Thyroid gland (tissue), 4 donors: ENCODE data around the gene HHAT.

Source experiments
- POLR2A ChIP-seq, 2 donors: fragments of 450-650 bp; IDR thresholded peaks; one replicate each; pipeline ENCODE4 v1.6.1; 2017; ENCODE audit warnings: antibody characterized with exemption in 2 of 2, mild to moderate bottlenecking in 2 of 2, moderate library complexity in 1 of 2
- TF ChIP-seq, protein P1 (sequence below), 6 experiments: fragments of 200-600 bp in 3 of 6; fragments of 450-650 bp in 3 of 6; sonication (generic) in 3 of 6; IDR thresholded peaks; one replicate each; pipeline ENCODE4 v1.5.1; 2016 to 2019; ENCODE audit warnings: antibody characterized with exemption in 6 of 6, mild to moderate bottlenecking in 2 of 6, inconsistent platforms in 1 of 6, moderate library complexity in 1 of 6

- TF ChIP-seq, protein P1, sequence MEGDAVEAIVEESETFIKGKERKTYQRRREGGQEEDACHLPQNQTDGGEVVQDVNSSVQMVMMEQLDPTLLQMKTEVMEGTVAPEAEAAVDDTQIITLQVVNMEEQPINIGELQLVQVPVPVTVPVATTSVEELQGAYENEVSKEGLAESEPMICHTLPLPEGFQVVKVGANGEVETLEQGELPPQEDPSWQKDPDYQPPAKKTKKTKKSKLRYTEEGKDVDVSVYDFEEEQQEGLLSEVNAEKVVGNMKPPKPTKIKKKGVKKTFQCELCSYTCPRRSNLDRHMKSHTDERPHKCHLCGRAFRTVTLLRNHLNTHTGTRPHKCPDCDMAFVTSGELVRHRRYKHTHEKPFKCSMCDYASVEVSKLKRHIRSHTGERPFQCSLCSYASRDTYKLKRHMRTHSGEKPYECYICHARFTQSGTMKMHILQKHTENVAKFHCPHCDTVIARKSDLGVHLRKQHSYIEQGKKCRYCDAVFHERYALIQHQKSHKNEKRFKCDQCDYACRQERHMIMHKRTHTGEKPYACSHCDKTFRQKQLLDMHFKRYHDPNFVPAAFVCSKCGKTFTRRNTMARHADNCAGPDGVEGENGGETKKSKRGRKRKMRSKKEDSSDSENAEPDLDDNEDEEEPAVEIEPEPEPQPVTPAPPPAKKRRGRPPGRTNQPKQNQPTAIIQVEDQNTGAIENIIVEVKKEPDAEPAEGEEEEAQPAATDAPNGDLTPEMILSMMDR (IDR thresholded peaks at IDR 0.05): no peak
- no peak for TF ChIP-seq POLR2A (IDR thresholded peaks at IDR 0.05)
Measured at GRCh38 chr1:210625715-210626114, 297.0 kb downstream of the HHAT start.
